OCI-LY7 (cell line): ENCODE measurements around the gene CFAP90. TPM values are rescaled to one million over a fixed set of nuclear protein-coding genes. Genes with fewer than 3 reads are reported as not detected.

ENCODE experiments used
- BruUV-seq: library from RNA; stranded (reverse); fragments of 400-500 nt; replicated peaks from 2 replicates; lab custom pipeline; 2021; lab: Mats Ljungman, UMichigan
- CTCF ChIA-PET: fragments of 300-600 bp; sonication (Branson Sonifier 250); formaldehyde crosslinking; loops from one replicate; lab custom pipeline; 2022; ENCODE audit warnings: antibody characterized with exemption; ENCODE audit not compliant: unreplicated experiment; lab: Charles Lee
- POLR2A ChIA-PET: fragments of 300-600 bp; sonication (Branson Sonifier 250); formaldehyde crosslinking; loops from one replicate; lab custom pipeline; 2022; ENCODE audit warnings: antibody characterized with exemption; lab: Charles Lee
- DNase-seq: peaks from one replicate; pipeline ENCODE4 v3.0.0-alpha.2; 2015; ENCODE audit warnings: low spot score
- H2AFZ ChIP-seq: fragments of 200-600 bp; sonication (generic), shearing (Covaris generic); 2 replicates; pipeline ENCODE4 v1.6.1; 2014; ENCODE audit warnings: mild to moderate bottlenecking, antibody characterized with exemption, low read length, moderate library complexity
- H3K27ac ChIP-seq: fragments of 200-600 bp; sonication (generic); 2 replicates; pipeline ENCODE4 v1.5.1; 2014; ENCODE audit warnings: mixed run types, low read depth, mild to moderate bottlenecking, moderate library complexity, low read length, inconsistent platforms; ENCODE audit not compliant: poor library complexity, severe bottlenecking
- H3K36me3 ChIP-seq: fragments of 200-600 bp; sonication (generic); 2 replicates; pipeline ENCODE4 v1.6.1; 2014; ENCODE audit warnings: mild to moderate bottlenecking, antibody characterized with exemption, low read length, moderate library complexity, mixed read lengths; ENCODE audit not compliant: insufficient read depth
- H3K4me1 ChIP-seq: fragments of 200-600 bp; sonication (generic); 2 replicates; pipeline ENCODE4 v1.5.1; 2014; ENCODE audit warnings: mild to moderate bottlenecking, low read length; ENCODE audit not compliant: insufficient read depth, poor library complexity, severe bottlenecking
- H3K4me2 ChIP-seq: fragments of 200-600 bp; sonication (generic); 2 replicates; pipeline ENCODE4 v1.6.1; 2014; ENCODE audit warnings: mild to moderate bottlenecking, low read length
- H3K4me3 ChIP-seq: fragments of 200-600 bp; sonication (generic); 2 replicates; pipeline ENCODE4 v1.5.1; 2014; ENCODE audit warnings: mild to moderate bottlenecking, low read depth, low read length; ENCODE audit not compliant: poor library complexity, severe bottlenecking
- H3K79me2 ChIP-seq: fragments of 200-600 bp; sonication (generic); 2 replicates; pipeline ENCODE4 v1.6.1; 2016; ENCODE audit warnings: low read depth, mild to moderate bottlenecking, low read length, moderate library complexity, mixed read lengths; ENCODE audit not compliant: insufficient read depth
- H3K9me2 ChIP-seq: fragments of 200-600 bp; sonication (generic); 2 replicates; pipeline ENCODE4 v1.6.1; 2016; ENCODE audit warnings: mild to moderate bottlenecking, low read length, mixed read lengths; ENCODE audit not compliant: insufficient read depth
- H3K9me3 ChIP-seq: fragments of 200-600 bp; sonication (generic); 2 replicates; pipeline ENCODE4 v1.6.1; 2014; ENCODE audit warnings: mild to moderate bottlenecking, mixed run types, low read length, mixed read lengths
- H4K20me1 ChIP-seq: fragments of 200-600 bp; sonication (generic); 2 replicates; pipeline ENCODE4 v1.6.1; 2014; ENCODE audit warnings: mild to moderate bottlenecking, antibody characterized with exemption, low read length, moderate library complexity, mixed read lengths; ENCODE audit not compliant: insufficient read depth
- EZH2phosphoT487 ChIP-seq: fragments of 200-600 bp; sonication (generic); IDR thresholded peaks from 2 replicates; pipeline ENCODE4 v1.6.1; 2018; ENCODE audit warnings: low read depth, borderline replicate concordance, mild to moderate bottlenecking, mixed run types, antibody characterized with exemption, low read length, moderate library complexity, mixed read lengths
- intact Hi-C: fragments of 100-400 bp; cut with micrococcal nuclease; formaldehyde crosslinking; loops from one replicate; pipeline ENCODE4 v1.10.0; 2022; ENCODE audit not compliant: unreplicated experiment
- total RNA-seq, 2 experiments: library from RNA; depleted of rRNA in 1 of 2; stranded (reverse); fragments of >200 nt in 1 of 2; shearing (Covaris generic) in 1 of 2; gene quantifications; 2 replicates each; pipeline ENCODE4 v1.2.3, GENCODE V29; 2014 to 2022
- TF ChIP-seq, protein P1 (sequence below): fragments of 200-600 bp; sonication (generic); conservative IDR thresholded peaks from 2 replicates; pipeline ENCODE4 v1.5.1; 2014; ENCODE audit warnings: mild to moderate bottlenecking, antibody characterized with exemption, low read length, moderate library complexity, mixed read lengths

The CFAP90 gene
- total RNA-seq, 2 experiments from 2014 or later = not detected

DNA sequence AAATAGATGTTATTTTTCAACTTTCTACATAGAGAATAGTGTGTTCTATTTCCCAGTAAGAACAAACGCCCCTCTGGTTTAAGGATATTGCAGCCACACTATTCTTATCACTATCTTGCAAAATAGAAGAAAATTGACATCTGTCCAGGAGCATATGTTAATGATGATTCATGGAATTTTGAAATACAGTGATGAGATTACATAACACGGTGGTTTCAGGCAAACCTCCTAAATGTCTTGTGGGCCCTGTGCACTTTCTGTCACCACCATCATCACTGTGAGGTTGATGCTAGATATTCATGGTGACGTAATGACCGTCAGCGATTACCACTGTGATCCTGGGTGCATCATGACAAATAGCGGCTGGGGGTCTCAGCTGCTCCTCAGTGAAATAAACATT is 48.1 kb downstream of the CFAP90 start:
- intact Hi-C loops = no loop called here
- DNase-seq = no peak
- Histone ChIP-seq H3K79me2 (no peaks in the 10 kb centered on the region), H4K20me1 (no peaks in the 10 kb centered on the region), H3K9me3 (no peaks in the 10 kb centered on the region), H3K27ac (no peak overlapping the region), H2AFZ (no peak overlapping the region), H3K4me1 (no peaks in the 10 kb centered on the region), H3K4me2 (no peak overlapping the region), H3K36me3 (no peaks in the 10 kb centered on the region), H3K9me2 (no peaks in the 10 kb centered on the region), H3K4me3 (no peak overlapping the region)
- TF ChIP-seq, protein P1, sequence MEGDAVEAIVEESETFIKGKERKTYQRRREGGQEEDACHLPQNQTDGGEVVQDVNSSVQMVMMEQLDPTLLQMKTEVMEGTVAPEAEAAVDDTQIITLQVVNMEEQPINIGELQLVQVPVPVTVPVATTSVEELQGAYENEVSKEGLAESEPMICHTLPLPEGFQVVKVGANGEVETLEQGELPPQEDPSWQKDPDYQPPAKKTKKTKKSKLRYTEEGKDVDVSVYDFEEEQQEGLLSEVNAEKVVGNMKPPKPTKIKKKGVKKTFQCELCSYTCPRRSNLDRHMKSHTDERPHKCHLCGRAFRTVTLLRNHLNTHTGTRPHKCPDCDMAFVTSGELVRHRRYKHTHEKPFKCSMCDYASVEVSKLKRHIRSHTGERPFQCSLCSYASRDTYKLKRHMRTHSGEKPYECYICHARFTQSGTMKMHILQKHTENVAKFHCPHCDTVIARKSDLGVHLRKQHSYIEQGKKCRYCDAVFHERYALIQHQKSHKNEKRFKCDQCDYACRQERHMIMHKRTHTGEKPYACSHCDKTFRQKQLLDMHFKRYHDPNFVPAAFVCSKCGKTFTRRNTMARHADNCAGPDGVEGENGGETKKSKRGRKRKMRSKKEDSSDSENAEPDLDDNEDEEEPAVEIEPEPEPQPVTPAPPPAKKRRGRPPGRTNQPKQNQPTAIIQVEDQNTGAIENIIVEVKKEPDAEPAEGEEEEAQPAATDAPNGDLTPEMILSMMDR = no peak
- TF ChIP-seq EZH2phosphoT487 = no peak
- no TSS peak for BruUV-seq
- ChIA-PET CTCF (no interaction called here), POLR2A (no interaction called here)

DNA sequence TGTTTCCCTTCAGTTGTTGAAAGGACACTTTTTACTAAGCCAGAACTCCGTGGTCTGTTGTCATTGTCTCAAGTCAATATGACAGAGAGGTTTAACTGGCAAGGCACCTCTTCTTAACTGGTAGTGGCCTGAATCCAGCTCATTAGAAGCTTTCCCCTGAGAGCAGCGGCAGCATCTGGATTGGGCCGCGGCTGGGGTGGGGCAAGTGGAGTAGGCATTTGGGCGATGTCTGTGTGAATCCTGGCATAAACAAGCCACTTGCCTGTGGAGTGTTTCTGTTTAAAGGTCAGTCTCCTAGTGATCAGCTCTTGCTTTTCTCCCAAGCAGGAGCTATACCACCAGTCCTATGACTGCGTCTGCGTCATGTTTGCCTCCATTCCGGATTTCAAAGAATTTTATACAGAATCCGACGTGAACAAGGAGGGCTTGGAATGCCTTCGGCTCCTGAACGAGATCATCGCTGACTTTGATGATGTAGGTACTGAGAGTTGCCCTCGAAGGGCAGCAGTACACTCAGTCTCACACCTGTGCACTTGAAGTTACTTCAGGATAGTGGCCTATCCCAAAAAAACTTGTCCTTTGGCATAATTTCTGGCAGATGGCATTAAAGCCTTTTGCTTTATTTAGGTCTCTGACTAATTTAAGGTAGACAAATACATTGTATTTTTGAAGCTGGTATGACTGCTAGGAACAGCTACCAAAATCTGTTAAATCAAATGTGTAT is 48.9 kb downstream of the CFAP90 start:
- H3K9me2 ChIP-seq = no peaks in the 10 kb centered on the region
- H2AFZ ChIP-seq = no peak overlapping the region
- H4K20me1 ChIP-seq = no peaks in the 10 kb centered on the region
- H3K4me3 ChIP-seq = no peak overlapping the region
- H3K27ac ChIP-seq = no peak overlapping the region
- no TSS peak for BruUV-seq
- no peaks in the 10 kb centered on the region for H3K79me2 ChIP-seq
- H3K9me3 ChIP-seq = no peaks in the 10 kb centered on the region
- CTCF ChIA-PET = no interaction called here
- POLR2A ChIA-PET = no interaction called here
- H3K36me3 ChIP-seq = no peaks in the 10 kb centered on the region
- no peak for TF ChIP-seq EZH2phosphoT487
- TF ChIP-seq, protein P1 = no peak
- no peaks in the 10 kb centered on the region for H3K4me1 ChIP-seq
- DNase-seq = no peak
- no peak overlapping the region for H3K4me2 ChIP-seq
- intact Hi-C loops = no loop called here

DNA sequence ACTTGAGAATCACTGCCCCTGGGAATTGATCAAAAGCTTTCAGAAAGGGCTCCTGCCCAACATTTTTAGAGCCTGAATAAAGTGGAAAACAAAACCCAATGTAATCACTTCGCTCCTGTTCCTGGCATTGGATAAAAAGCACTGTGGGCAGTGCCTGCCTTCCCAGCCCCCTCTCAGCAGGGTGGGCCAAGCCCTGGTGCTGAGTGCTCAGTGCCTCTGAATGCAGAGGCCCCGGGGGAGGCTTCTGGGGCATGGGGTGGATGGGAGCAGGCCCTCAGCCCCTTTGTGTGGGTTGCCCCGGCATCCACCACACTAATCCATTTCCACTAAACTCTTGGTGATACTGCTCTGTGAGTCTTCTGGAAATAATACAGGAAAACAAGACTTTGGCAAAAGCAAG is 55.6 kb downstream of the CFAP90 start:
- H3K4me1 ChIP-seq = peaks cover 10% of the 10 kb centered on the region
- H3K4me2 ChIP-seq = no peak overlapping the region
- POLR2A ChIA-PET = no interaction called here
- CTCF ChIA-PET = no interaction called here
- no peaks in the 10 kb centered on the region for H3K9me3 ChIP-seq
- no peaks in the 10 kb centered on the region for H4K20me1 ChIP-seq
- no peaks in the 10 kb centered on the region for H3K36me3 ChIP-seq
- H3K9me2 ChIP-seq = no peaks in the 10 kb centered on the region
- no TSS peak for BruUV-seq
- intact Hi-C loops = loop anchor here (5.0 kb wide), 1 partner anchor 2002 kb away; no protein-coding TSS in a partner anchor
- no peak overlapping the region for H3K27ac ChIP-seq
- H2AFZ ChIP-seq = no peak overlapping the region
- no peak overlapping the region for H3K4me3 ChIP-seq
- TF ChIP-seq EZH2phosphoT487 = no peak
- TF ChIP-seq, protein P1 = no peak
- no peaks in the 10 kb centered on the region for H3K79me2 ChIP-seq
- DNase-seq = no peak
